Measurements from ENCODE around the gene MAPK11. TPM values are rescaled to one million over a fixed set of nuclear protein-coding genes. Genes with fewer than 3 reads are reported as not detected.

The MAPK11 gene
- total and polyA plus RNA-seq, 10 of the 15 experiments (the other 5 are each of a cell fraction or from before 2014, with no cell fraction given) = 0.05 to 12.8 (median 3.7) TPM

GRCh38 chr22:50244420-50245213, 25.6 kb downstream of the MAPK11 start, which contains the start of gene TUBGCP6 (continued):
- TF ChIP-seq POU2F2 (IDR thresholded peaks at IDR 0.05; ENCODE audit: borderline replicate concordance, low read depth, low read length) (peak; percentile 76), FOXK2 (IDR thresholded peaks at IDR 0.05) (peak; percentile 39), RELA (IDR thresholded peaks at IDR 0.05; ENCODE audit: borderline replicate concordance, partially characterized antibody) (peak; percentile 75), SMAD5 (IDR thresholded peaks at IDR 0.05; ENCODE audit: low read depth) (no peak; the same call in none of the 2 replicates), ASH2L (IDR thresholded peaks at IDR 0.05; ENCODE audit: borderline replicate concordance, low read depth) (no peak), NFIC (IDR thresholded peaks at IDR 0.05; ENCODE audit: low read depth, low read length) (no peak), ZNF207 (IDR thresholded peaks at IDR 0.05; ENCODE audit: borderline replicate concordance) (peak; percentile 91; the same call in 1 of the 2 replicates), SUZ12 (IDR thresholded peaks at IDR 0.05; ENCODE audit: unreplicated experiment) (no peak), NRF1 (conservative IDR thresholded peaks at IDR 0.05; ENCODE audit: low read depth, low read length) (no peak), STAT3 (IDR thresholded peaks at IDR 0.05; ENCODE audit: low read depth, low read length) (no peak), EED (IDR thresholded peaks at IDR 0.05; ENCODE audit: low read depth) (no peak), MEF2A (IDR thresholded peaks at IDR 0.05; ENCODE audit: insufficient read depth, low read depth, low read length) (peak; percentile 61; the same call in 1 of the 2 replicates), ZNF622 (IDR thresholded peaks at IDR 0.05) (no peak), NR2C2 (IDR thresholded peaks at IDR 0.05; ENCODE audit: borderline replicate concordance, control insufficient read depth, insufficient read length, low read depth) (no peak), MXI1 (IDR thresholded peaks at IDR 0.05; ENCODE audit: low read depth, low read length) (peak; percentile 89), TBL1XR1 (IDR thresholded peaks at IDR 0.05; ENCODE audit: low read depth, low read length) (no peak), PAX8 (IDR thresholded peaks at IDR 0.05) (no peak), RAD51 (IDR thresholded peaks at IDR 0.05) (no peak), ZNF274 (IDR thresholded peaks at IDR 0.05; ENCODE audit: insufficient read depth, insufficient read length) (no peak), YY1 (IDR thresholded peaks at IDR 0.05; ENCODE audit: low read depth, low read length) (no peak; the same call in 1 of the 2 replicates), RAD21 (IDR thresholded peaks at IDR 0.05; ENCODE audit: insufficient read depth, low read depth, low read length) (no peak), CBFB (IDR thresholded peaks at IDR 0.05; ENCODE audit: low read depth) (peak; percentile 78; the same call in 1 of the 2 replicates), ZNF24 (IDR thresholded peaks at IDR 0.05) (no peak), SKIL (IDR thresholded peaks at IDR 0.05; ENCODE audit: low read depth, poor library complexity, severe bottlenecking) (no peak)
- TF ChIP-seq, protein P1, sequence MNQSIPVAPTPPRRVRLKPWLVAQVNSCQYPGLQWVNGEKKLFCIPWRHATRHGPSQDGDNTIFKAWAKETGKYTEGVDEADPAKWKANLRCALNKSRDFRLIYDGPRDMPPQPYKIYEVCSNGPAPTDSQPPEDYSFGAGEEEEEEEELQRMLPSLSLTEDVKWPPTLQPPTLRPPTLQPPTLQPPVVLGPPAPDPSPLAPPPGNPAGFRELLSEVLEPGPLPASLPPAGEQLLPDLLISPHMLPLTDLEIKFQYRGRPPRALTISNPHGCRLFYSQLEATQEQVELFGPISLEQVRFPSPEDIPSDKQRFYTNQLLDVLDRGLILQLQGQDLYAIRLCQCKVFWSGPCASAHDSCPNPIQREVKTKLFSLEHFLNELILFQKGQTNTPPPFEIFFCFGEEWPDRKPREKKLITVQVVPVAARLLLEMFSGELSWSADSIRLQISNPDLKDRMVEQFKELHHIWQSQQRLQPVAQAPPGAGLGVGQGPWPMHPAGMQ (IDR thresholded peaks at IDR 0.05; ENCODE audit: borderline replicate concordance) = no peak
- TF ChIP-seq, protein P2, sequence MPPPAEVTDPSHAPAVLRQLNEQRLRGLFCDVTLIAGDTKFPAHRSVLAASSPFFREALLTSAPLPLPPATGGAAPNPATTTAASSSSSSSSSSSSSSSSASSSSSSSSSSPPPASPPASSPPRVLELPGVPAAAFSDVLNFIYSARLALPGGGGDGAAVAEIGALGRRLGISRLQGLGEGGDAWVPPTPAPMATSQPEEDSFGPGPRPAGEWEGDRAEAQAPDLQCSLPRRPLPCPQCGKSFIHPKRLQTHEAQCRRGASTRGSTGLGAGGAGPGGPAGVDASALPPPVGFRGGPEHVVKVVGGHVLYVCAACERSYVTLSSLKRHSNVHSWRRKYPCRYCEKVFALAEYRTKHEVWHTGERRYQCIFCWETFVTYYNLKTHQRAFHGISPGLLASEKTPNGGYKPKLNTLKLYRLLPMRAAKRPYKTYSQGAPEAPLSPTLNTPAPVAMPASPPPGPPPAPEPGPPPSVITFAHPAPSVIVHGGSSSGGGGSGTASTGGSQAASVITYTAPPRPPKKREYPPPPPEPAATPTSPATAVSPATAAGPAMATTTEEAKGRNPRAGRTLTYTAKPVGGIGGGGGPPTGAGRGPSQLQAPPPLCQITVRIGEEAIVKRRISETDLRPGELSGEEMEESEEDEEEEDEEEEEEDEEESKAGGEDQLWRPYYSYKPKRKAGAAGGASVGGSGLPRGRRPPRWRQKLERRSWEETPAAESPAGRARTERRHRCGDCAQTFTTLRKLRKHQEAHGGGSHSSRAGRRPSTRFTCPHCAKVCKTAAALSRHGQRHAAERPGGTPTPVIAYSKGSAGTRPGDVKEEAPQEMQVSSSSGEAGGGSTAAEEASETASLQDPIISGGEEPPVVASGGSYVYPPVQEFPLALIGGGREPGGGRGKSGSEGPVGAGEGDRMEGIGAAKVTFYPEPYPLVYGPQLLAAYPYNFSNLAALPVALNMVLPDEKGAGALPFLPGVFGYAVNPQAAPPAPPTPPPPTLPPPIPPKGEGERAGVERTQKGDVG (CRISPR knock-in tag; IDR thresholded peaks at IDR 0.05) = no peak

Measured in GM12878 (cell line).